HCEC 1CT (cell line): ENCODE measurements around the gene ZNF180.
A peak's percentile ranks its signal among the peaks of the same experiment; 100 is the strongest.
"Not testable (repeated sequence)": the region's sequence is repeated elsewhere in the genome, so short reads cannot be mapped to it uniquely, and the experiment has no call there.

ENCODE experiments used
- DNase-seq: peaks from one replicate; pipeline ENCODE4 v3.0.0-alpha.2; 2017

The ZNF180 gene

GRCh38 chr19:44499962-44500949 is at the start of gene ZNF180:
ZNF180 (minus strand) TSS chr19:44500522; CDS start chr19:44497334, 3,188 bp downstream.
- DNase-seq = peak; percentile 90

DNA sequence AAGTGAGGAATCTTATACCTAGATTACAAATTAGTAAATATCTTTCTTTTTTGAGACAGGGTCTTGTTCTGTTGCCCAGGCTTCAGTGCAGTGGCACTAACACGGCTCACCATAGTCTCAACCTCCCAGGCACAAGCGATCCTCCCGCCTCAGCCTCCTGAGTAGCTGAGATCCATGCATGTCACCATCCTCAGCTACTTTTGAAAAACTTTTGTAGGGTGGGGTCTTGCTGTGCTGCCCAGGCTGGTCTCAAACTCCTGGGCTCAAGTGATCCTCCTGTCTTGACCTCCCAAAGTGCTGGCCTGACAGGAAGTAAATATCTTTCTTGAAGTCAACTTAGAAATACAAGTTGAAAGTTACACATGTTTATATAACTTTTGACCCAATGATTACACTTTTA is 49.2 kb upstream of the ZNF180 start:
- no peak for DNase-seq

DNA sequence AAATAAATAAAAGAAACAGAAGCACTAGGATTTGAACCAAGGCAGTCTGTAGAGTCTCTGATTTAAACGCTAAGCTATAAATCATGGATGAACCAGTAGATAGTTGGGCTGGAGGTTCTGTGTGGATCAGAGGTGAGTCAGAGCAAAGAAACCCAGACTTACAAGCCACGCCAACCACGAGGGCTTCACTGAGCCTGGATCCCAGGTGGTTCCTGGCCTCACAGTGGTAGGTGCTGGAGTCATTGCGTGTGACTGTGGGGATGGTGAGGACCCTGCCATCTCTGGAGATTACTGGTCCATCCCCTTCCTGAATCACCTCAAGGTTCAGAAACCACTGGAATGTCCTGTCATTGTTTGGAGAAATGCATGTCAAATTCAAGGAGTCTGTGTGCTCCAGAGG is 48.4 kb upstream of the ZNF180 start:
- peak; percentile 34 for DNase-seq

- no peak for DNase-seq
Observed at GRCh38 chr19:44544031-44544430, 43.7 kb upstream of the ZNF180 start.

GRCh38 chr19:44542671-44543070 is 42.3 kb upstream of the ZNF180 start:
- no peak for DNase-seq

- no peak for DNase-seq
Observed at GRCh38 chr19:44540736-44541135, 40.4 kb upstream of the ZNF180 start.

DNA sequence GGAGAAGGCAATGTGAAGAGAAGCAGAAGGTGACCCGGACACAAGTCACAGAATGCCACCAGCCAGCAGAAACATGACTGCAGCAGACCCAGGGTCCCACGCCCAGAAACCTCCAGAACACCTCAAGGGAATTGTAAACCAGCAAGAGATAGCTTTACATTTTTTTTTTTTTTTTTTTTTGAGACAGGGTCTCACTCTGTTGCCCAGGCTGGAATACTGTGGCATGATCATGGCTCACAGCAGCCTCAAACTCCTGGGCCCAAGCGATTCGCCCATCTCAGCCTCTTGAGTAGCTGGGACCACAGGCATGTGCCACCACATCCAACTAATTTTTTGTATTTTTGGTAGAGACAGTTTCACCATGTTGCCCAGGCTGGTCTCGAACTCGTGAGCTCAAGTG is 39.7 kb upstream of the ZNF180 start:
- no peak for DNase-seq

DNA sequence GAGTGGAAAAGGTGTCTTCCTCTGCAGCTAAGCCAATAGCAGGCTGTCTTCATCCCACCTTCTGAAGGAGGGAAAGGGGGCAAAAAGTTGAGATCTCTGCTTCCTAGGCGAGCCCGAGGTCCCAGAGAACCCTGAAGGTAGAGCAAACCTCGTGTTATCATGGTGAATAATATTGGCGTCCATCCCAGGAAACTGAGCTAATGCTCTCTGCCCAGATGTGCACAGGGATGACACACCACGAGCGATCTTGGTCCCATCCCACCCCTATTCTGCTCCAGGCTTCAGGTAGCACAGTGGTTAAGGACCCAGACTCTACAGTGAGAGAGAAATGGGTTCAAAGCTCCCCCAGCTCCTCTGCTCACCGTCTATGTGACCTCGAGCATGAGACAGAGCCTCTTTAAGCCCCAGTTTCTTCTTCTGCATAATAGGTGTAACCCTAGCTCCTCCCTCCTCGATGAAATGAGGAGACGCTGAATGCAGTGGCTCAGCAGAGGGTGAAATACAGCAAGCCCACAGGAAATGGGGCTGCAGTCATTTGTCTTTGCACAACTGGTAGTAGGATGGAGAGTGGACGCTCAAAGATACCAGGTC is 39.0 kb upstream of the ZNF180 start:
- DNase-seq = peak; percentile 26

DNA sequence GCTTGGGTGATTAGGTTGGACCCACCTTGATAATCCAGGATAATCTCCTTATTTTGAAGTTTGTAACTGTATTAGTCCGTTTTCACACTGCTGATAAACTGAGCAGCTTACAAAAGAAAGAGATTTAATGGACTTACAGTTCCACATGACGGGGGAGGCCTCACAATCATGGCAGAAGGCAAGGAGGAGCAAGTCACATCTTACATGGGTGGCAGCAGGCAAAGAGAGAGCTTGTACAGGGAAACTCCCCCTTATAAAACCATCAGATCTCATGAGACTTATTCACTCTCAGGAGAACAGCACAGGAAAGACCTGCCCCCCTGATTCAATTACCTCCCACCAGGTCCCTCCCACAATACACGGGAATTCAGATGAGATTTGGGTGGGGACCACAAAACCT is 35.0 kb upstream of the ZNF180 start:
- DNase-seq = not testable (repeated sequence)

GRCh38 chr19:44532819-44533218 is 32.5 kb upstream of the ZNF180 start:
- DNase-seq = no peak

- DNase-seq = no peak
Observed at GRCh38 chr19:44530777-44531176, 30.5 kb upstream of the ZNF180 start.

DNA sequence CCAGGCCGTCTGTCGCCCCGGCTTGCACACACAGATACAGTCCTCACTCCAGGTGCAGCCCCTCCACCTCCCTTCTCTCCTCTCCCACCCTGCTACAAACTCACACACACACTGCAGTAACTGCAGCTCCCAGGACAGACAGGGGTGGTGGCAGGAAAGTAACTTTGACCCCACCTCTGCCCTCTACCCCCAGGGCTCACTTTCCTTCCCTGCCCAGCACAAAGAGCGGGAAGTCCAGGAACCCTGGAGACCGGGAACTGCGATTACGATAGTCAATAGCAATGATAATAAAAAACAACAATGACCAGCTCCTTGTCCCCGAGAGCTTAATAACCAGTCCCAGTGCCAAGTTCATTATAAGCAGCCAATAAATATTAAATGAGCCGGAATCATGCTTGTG is 29.2 kb upstream of the ZNF180 start, which contains the start of gene CEACAM20:
Gene CEACAM20 (minus strand): TSS at position 140 of the 400 bp plus-strand sequence. CDS start 166 bp downstream, outside the sequence.
- DNase-seq = no peak

- no peak for DNase-seq
Observed at GRCh38 chr19:44527554-44527953, 27.2 kb upstream of the ZNF180 start.

DNA sequence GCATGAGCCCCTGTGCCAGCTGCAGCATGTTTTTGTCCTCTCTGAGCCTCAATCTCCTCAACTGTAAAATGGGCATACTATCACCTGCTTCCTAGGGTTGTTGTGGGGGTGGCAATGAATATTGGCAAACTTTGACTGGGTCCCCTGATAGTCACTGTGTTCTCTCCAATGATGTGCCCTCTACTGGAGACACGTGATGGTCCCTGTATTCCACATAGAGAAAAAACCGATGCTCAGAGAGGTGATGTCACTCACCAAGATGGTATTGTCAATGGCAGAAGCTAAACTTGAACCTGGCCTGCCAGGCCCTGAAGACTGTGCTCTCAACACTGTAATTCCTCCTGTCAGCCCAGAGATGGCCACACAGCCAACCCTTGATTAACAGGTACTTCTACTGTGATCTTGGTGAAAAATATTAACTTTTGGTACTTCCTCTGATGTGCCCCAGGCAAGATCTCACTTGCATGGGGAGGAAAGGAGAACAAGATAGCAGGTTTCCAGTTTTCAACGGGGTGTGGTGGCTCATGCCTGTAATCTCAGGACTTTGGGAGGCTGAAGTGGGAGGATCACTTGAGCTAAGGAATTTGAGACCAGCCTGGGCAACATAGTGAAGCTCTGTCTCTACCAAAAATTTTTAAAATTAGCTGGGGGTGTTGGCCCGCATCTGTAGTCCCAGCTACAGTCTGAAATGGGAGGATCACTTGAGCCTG is 25.6 kb upstream of the ZNF180 start:
- DNase-seq = no peak

GRCh38 chr19:44521370-44521769 is 21.0 kb upstream of the ZNF180 start:
- no peak for DNase-seq

- peak; percentile 5 for DNase-seq
Observed at GRCh38 chr19:44517146-44517545, 16.8 kb upstream of the ZNF180 start.

DNA sequence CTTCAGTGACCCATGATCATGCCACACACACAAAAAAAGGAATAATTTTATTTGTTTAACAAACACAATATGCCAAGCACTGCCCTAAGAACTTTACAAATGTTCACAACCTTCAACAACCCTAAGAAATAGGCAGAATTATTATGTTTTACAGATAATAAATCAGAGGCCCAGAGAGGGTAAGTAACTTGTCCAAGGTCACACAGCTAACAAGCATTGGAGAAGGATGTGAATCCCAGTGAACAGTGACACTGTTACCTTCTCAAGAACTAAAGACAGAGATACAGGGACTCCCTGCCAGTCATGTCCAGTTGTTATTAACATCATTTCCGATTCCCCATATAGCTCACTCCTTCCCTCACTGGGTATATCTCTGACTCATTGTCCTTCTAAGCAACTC is 15.6 kb upstream of the ZNF180 start:
- DNase-seq = no peak

GRCh38 chr19:44515031-44515430 is 14.7 kb upstream of the ZNF180 start:
- no peak for DNase-seq

GRCh38 chr19:44512326-44513298 is 12.3 kb upstream of the ZNF180 start:
- peak; percentile 38 for DNase-seq

DNA sequence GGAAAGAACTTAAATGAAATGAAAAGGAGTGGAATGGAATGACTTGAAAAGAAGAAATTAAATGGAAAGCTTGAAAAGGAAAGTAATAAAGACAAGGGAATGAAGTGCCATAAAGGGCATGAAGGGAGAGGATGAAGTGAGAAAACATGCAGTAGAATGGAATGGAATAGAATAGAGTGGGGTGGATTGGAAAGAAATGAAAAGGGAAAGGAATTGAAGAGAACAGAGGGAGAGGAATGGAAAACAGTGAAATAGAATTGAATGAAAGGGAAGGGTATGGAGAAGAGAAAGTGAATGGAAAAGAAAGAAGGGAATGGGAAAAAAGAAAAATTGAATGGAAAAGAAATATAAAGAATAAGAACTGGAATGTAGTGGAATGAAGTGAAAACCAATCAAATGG is 9.2 kb upstream of the ZNF180 start:
- DNase-seq = no peak

DNA sequence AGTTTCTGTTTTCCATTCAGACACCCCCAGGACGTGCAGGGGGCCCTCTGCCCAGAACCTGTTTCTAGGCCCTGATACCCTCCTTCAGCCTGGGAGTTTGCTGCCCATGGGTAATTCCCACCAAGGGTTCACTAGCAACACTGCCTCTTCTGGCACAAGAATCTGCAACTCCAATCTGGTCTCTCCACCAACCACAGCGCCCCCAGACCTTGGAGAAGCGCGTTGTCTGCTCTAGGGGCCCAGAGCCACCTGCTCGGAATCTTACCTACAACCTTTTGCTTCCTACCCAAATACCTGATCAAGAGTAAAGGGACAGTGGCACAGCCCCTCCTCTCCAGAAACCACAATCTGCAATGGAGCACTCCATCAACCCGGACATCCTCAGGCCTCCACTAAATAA is 763 bp downstream of the ZNF180 start:
- no peak for DNase-seq

DNA sequence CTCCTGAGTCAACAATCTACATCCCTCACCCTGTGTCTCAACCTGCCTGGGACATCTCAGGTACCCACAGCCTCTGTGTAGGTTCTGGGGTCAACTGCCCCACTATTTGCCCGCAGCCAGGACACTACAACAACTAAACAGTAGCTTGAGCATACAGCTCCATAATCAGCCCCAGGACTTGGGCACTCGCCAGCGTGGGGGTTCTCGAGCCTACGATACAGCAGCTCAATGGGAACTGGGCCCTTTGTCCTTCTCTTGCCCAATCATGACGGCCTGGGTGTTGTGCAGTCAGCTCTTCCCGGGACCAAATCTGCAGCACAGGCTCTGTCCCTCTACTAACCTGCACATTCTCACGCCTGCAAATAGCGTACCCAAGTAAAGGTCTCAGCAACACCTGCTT is 1.3 kb downstream of the ZNF180 start:
- DNase-seq = no peak
